Lower leg skin (tissue), 4 donors: ENCODE measurements around the gene TMEM130. TPM values are rescaled to one million over a fixed set of nuclear protein-coding genes. Genes with fewer than 3 reads are reported as not detected.

Experiments used
- DNase-seq, 2 donors: peaks; one replicate each; pipeline ENCODE4 v3.0.0-alpha.2; 2019; ENCODE audit warnings: low spot score in 2 of 2
- H3K4me3 ChIP-seq: fragments of 200-600 bp; sonication (generic); 2 replicates; pipeline ENCODE4 v1.5.1; 2017; ENCODE audit warnings: mild to moderate bottlenecking, low read depth; ENCODE audit not compliant: poor library complexity, severe bottlenecking
- CTCF ChIP-seq, 3 donors: fragments of 450-650 bp; IDR thresholded peaks; one replicate each; pipeline ENCODE4 v1.5.1; 2016; ENCODE audit warnings: antibody characterized with exemption in 3 of 3, mild to moderate bottlenecking in 3 of 3, moderate library complexity in 2 of 3
- POLR2A ChIP-seq, 2 donors: fragments of 450-650 bp; IDR thresholded peaks; one replicate each; pipeline ENCODE4 v1.6.1; 2016 to 2017; ENCODE audit warnings: antibody characterized with exemption in 2 of 2, mild to moderate bottlenecking in 1 of 2, moderate library complexity in 1 of 2
- WGBS, 2 donors: methylation state at CpG; one replicate each; pipeline ENCODE4 v1.1.5; 2018; 5-methylcytosine and 5-hydroxymethylcytosine counted together
- intact Hi-C: fragments of 100-400 bp; cut with DNase I; formaldehyde crosslinking; loops from one replicate; pipeline ENCODE4 v1.15.0; 2023; ENCODE audit warnings: low total_unique reads
- total RNA-seq, 4 donors: library from RNA; depleted of rRNA; stranded (reverse); fragments of >200 nt; gene quantifications; one replicate each; pipeline ENCODE4 v1.1.0, GENCODE V29; 2016

Gene TMEM130
- total RNA-seq, 4 donors from 2014 or later: 0.10 to 3.4 TPM; not detected in 2

DNA sequence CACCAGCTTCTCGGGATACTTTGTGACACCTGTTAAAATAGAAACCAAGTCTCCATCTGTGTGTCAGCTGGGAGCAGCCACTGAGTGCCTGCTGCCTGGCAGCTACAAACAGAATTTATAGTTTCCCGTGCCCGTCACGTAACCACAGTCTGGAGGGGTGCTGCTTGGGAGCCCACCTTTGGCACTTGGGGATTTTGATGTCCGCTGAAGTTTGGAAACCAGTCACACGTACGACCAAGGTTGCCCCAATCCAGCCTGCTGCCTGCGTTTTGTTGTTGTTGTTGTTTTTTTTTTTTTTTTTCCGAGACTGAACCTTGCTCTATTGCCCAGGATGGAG, 10.1 kb upstream of the TMEM130 start:
- WGBS, 2 donors: 49 to 61% methylated on average over 9 of the region's 9 CpGs
- DNase-seq: peak in 1 of 2 donors; percentile 42

GRCh38 chr7:98879198-98879978, 9.6 kb upstream of the TMEM130 start:
- 1 to 2% methylated on average over 29 of the region's 29 CpGs for WGBS, 2 donors
- H3K4me3 ChIP-seq: peak overlapping the region; percentile 94
- no peak for TF ChIP-seq POLR2A (IDR thresholded peaks at IDR 0.05)
- no peak for TF ChIP-seq CTCF (IDR thresholded peaks at IDR 0.05)
- DNase-seq: peak in 1 of 2 donors; percentile 39
- intact Hi-C loops: no loop called here

More for the DNA sequence above, 10.1 kb upstream of the TMEM130 start:
- TF ChIP-seq CTCF (IDR thresholded peaks at IDR 0.05): no peak
- TF ChIP-seq POLR2A (IDR thresholded peaks at IDR 0.05): no peak
- H3K4me3 ChIP-seq: no peak overlapping the region
- intact Hi-C loops: no loop called here

DNA sequence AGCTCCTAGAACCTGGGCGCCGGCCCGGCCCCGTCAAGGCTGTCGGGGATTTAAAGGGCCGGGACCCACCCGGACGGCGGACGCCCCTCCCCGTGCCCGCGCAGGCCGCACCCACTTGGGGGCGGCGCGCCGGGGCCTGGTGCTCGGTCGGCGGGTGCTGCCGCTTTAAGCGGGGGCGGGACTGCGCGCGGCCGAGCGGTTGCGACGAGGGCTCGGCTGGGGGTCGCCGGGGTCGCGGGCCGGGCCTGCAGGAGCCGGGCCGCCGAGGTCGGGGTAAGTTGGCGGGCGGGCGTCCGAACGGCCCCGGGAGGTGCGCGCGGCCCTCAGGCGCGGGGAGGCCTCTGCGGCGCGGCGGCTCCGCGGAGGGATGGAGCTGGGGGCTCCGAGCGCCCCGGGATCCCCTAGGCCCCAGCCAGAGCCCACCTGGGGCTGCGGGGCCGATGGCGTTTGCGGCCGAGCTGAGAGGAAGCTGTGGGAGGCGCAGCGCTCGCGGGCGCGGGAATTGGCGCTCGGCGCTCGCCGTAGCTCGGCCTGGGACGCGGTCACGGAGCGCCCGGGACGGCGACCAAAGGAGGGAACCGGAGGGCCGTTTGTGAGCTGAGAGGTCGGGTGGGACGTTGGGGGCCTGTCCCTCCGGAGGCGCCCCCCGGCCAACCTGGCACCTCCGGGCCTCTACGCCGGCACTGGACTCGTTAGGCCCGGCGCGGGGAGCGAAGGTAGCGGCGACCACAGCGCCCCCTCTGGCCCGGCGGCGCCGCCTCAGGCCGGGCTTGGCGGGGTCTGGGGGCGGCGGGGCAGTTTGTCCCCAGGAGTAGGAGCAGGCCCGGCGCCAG, 8.8 kb upstream of the TMEM130 start, which contains the start of gene TRRAP:
TSS of gene TRRAP (plus strand) at position 168 of the 833 bp plus-strand sequence. CDS start 2,619 bp downstream, outside the sequence.
- TF ChIP-seq CTCF (IDR thresholded peaks at IDR 0.05): peak in 1 of 3 donors; percentile 23
- TF ChIP-seq POLR2A (IDR thresholded peaks at IDR 0.05): no peak
- intact Hi-C loops: no loop called here
- peak within 1 kb of the TSS; percentile 94 for H3K4me3 ChIP-seq
- DNase-seq: peak; percentile 38 to 92
- WGBS, 2 donors: 0% methylated on average over 18 to 24 of the region's 113 CpGs

GRCh38 chr7:98877692-98878364, 8.0 kb upstream of the TMEM130 start:
- TF ChIP-seq POLR2A (IDR thresholded peaks at IDR 0.05): no peak
- peak; percentile 32 to 78 for DNase-seq
- WGBS, 2 donors: 30 to 35% methylated on average over 14 to 18 of the region's 18 CpGs
- H3K4me3 ChIP-seq: peak overlapping the region; percentile 94
- intact Hi-C loops: no loop called here

DNA sequence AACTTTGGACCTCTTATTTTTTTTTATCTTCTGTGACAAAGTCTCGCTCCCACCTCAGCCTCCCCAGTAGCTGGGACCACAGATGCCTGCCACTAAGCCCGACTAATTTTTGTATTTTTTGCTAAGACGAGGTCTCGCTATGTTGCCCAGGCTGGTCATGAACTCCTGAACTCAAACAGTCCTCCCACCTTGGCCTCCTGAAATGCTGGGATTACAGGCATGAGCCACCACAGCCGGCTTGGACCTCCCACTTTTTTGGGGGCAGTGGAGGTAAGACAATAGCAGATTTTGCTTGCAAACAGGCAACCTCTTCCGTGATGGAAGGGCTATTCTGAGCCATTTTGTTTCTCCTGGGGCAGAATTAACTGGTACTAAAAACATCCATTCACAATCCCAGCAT, 7.3 kb upstream of the TMEM130 start:
- intact Hi-C loops: no loop called here
- DNase-seq: peak in 1 of 2 donors; percentile 74
- TF ChIP-seq CTCF (IDR thresholded peaks at IDR 0.05) (no peak), POLR2A (IDR thresholded peaks at IDR 0.05) (no peak)
- no peak overlapping the region for H3K4me3 ChIP-seq
- 91% methylated on average over 6 of the region's 6 CpGs for WGBS, 2 donors
